Activated CD8-positive, alpha-beta T cell treated with anti-CD3 and anti-CD28 coated beads for 36 hours (primary cell): ENCODE data around the gene HRH1. TPM values are rescaled to one million over a fixed set of nuclear protein-coding genes. Genes with fewer than 3 reads are reported as not detected.

Experiments used
- ATAC-seq: fragments of 200-7000 bp; cut with Tn5 transposase; one replicate; pipeline ENCODE4 v1.10.0; 2021; ENCODE audit warnings: mild to moderate bottlenecking, moderate library complexity
- CTCF ChIA-PET: fragments of 350-600 bp; sonication (Branson Sonifier 250); formaldehyde crosslinking; loops from one replicate; lab custom pipeline; 2021; ENCODE audit warnings: antibody characterized with exemption; lab: Charles Lee
- POLR2A ChIA-PET: fragments of 350-600 bp; sonication (Branson Sonifier 250); formaldehyde crosslinking; loops from one replicate; lab custom pipeline; 2021; ENCODE audit warnings: antibody characterized with exemption; lab: Charles Lee
- DNase-seq: peaks from one replicate; pipeline ENCODE4 v3.0.0-alpha.2; 2020
- H3K27ac Mint-ChIP-seq: one replicate; pipeline ENCODE4 v1.8.0; 2021; ENCODE audit warnings: mild to moderate bottlenecking, mixed read lengths
- H3K27me3 Mint-ChIP-seq: one replicate; pipeline ENCODE4 v1.8.0; 2021; ENCODE audit warnings: mixed read lengths
- H3K36me3 Mint-ChIP-seq: one replicate; pipeline ENCODE4 v1.8.0; 2021; ENCODE audit warnings: low read depth, mixed read lengths
- H3K4me1 Mint-ChIP-seq: one replicate; pipeline ENCODE4 v1.8.0; 2021; ENCODE audit warnings: low read depth, mixed read lengths
- H3K4me3 Mint-ChIP-seq: one replicate; pipeline ENCODE4 v1.8.0; 2021; ENCODE audit warnings: mild to moderate bottlenecking, moderate library complexity, mixed read lengths
- H3K9me3 Mint-ChIP-seq: one replicate; pipeline ENCODE4 v1.8.0; 2021; ENCODE audit warnings: mixed read lengths
- intact Hi-C: fragments of 100-400 bp; cut with micrococcal nuclease; formaldehyde crosslinking; loops from one replicate; pipeline ENCODE4 v1.10.0; 2022
- total RNA-seq, 2 experiments: library from RNA; stranded (reverse); gene quantifications; one replicate each; pipeline ENCODE4 v1.2.3, GENCODE V29; 2021
- TF ChIP-seq, protein P1 (sequence below): fragments of 200-600 bp; IDR thresholded peaks from one replicate; pipeline ENCODE4 v1.8.0; 2022; ENCODE audit warnings: antibody characterized with exemption, mild to moderate bottlenecking

The HRH1 gene
- total RNA-seq, 2 experiments from 2014 or later, result 0.34 to 0.59 TPM

DNA sequence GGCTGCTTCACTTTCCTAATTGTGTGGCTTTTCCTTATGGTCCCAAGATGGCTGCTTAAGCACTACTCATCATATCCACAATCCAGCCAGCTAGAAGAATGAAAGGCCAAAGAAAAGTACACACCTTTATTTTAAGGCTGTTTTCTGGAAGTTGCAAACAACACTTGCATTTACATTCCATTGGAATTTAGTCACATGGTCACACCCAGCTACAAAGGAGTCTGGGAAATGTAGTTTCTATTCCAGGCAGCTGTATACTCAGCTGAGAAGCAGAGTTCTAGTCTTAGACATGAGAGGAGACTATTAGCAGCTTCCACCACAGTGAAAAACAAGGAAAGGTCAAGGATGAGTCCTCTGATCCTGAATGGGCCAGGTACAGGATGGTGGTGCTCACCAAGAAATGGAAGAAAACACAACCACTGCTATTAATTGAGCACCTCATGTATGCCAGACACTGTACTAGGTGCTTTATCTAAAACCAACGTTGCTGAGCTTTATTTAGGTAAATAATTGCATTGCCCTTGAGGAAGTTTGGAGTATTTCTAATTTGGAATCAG is 89.9 kb downstream of the HRH1 start:
- ChIA-PET CTCF (interaction anchor here (0.9 to 1.3 kb wide), 4 partner anchors 30 to 91 kb away, joined by 3 to 5 read pairs (median 3); no protein-coding TSS in a partner anchor), POLR2A (interaction anchor here (1.0 to 3.0 kb wide), 3 partner anchors 10 to 28 kb away, joined by 3 to 15 read pairs (median 4); partner anchors contain the start of gene ATG7)
- no peak for DNase-seq
- peaks cover 7% of the 10 kb centered on the region for H3K9me3 Mint-ChIP-seq
- intact Hi-C loops, result no loop called here
- H3K4me3 Mint-ChIP-seq, result no peak overlapping the region
- TF ChIP-seq, protein P1, sequence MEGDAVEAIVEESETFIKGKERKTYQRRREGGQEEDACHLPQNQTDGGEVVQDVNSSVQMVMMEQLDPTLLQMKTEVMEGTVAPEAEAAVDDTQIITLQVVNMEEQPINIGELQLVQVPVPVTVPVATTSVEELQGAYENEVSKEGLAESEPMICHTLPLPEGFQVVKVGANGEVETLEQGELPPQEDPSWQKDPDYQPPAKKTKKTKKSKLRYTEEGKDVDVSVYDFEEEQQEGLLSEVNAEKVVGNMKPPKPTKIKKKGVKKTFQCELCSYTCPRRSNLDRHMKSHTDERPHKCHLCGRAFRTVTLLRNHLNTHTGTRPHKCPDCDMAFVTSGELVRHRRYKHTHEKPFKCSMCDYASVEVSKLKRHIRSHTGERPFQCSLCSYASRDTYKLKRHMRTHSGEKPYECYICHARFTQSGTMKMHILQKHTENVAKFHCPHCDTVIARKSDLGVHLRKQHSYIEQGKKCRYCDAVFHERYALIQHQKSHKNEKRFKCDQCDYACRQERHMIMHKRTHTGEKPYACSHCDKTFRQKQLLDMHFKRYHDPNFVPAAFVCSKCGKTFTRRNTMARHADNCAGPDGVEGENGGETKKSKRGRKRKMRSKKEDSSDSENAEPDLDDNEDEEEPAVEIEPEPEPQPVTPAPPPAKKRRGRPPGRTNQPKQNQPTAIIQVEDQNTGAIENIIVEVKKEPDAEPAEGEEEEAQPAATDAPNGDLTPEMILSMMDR, result no peak
- no peak for ATAC-seq
- H3K4me1 Mint-ChIP-seq, result peaks cover 16% of the 10 kb centered on the region
- peaks cover 10% of the 10 kb centered on the region for H3K27me3 Mint-ChIP-seq
- peaks cover 3% of the 10 kb centered on the region for H3K36me3 Mint-ChIP-seq
- H3K27ac Mint-ChIP-seq, result no peak overlapping the region

DNA sequence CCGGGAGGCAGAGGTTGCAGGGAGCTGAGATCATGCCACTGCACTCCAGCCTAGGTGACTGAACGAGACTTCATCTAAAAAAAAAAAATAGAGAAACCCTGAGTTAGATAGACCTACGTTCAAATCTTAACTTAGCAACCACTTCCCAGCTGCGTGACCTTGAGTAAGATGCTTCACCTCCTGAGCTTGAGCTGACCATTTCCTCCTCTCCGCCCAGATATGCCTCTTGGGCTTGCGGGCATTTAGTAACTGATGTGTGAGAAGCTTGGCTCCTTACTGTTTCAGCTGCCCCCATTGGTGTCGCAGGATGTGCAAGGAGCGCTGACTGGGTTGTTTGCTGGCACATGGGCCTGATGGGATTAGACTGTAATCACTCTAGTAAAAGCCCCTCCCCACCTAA is 91.0 kb downstream of the HRH1 start:
- intact Hi-C loops, result no loop called here
- peaks cover 10% of the 10 kb centered on the region for H3K27me3 Mint-ChIP-seq
- H3K4me1 Mint-ChIP-seq, result peaks cover 8% of the 10 kb centered on the region
- peaks cover 3% of the 10 kb centered on the region for H3K36me3 Mint-ChIP-seq
- ATAC-seq, result no peak
- no peak overlapping the region for H3K27ac Mint-ChIP-seq
- H3K9me3 Mint-ChIP-seq, result peaks cover 3% of the 10 kb centered on the region
- TF ChIP-seq, protein P1, result no peak
- DNase-seq, result peak; percentile 25
- no peak overlapping the region for H3K4me3 Mint-ChIP-seq
- POLR2A ChIA-PET, result no interaction called here
- CTCF ChIA-PET, result interaction anchor here (0.9 kb wide), 1 partner anchor 29 kb away, joined by 3 read pairs; no protein-coding TSS in a partner anchor

DNA sequence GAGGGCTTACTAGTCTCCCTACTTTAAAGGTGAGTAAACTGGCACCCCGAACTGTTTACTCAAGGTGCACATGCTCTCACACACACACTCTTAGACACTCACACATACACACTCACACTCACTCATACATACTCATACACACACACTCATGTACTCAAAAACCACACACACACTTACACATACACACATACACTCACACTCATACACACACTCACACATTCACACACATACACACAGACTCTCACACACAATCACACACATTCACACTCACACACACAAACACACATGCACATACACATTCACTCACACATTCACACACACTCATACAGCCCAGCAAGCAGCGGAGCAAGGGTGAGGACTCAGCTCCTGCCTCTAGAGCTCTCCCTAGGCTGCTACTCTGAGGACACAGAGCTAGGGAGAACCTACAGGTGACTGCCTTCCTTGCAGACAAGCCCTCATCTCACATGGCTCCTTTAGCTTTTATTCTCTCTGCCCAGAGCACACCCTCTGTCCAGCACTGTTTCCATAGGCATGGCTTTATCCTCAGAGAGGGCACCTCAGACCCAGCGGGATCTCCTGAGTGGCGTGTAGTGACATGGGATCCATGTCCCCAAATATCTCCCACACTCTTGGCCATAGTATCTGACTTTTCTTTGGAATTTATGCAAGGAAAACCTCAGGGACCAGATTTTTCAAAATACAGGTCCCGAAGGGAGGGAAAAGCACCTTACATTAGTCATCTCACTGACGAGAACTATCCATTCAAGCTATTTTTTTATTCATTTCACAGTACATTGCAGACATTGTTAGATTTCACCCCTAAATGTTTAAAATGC is 91.8 kb downstream of the HRH1 start:
- H3K4me1 Mint-ChIP-seq, result peaks cover 8% of the 10 kb centered on the region
- TF ChIP-seq, protein P1, result no peak
- CTCF ChIA-PET, result interaction anchor here (0.9 kb wide), 1 partner anchor 11 kb away, joined by 3 read pairs; no protein-coding TSS in a partner anchor
- H3K27me3 Mint-ChIP-seq, result peaks cover 10% of the 10 kb centered on the region
- no peak for DNase-seq
- no peak overlapping the region for H3K27ac Mint-ChIP-seq
- no peak overlapping the region for H3K4me3 Mint-ChIP-seq
- ATAC-seq, result no peak
- H3K36me3 Mint-ChIP-seq, result no peaks in the 10 kb centered on the region
- intact Hi-C loops, result no loop called here
- POLR2A ChIA-PET, result interaction anchor here (0.6 kb wide), 1 partner anchor 84 kb away, joined by 3 read pairs; no protein-coding TSS in a partner anchor
- no peaks in the 10 kb centered on the region for H3K9me3 Mint-ChIP-seq

DNA sequence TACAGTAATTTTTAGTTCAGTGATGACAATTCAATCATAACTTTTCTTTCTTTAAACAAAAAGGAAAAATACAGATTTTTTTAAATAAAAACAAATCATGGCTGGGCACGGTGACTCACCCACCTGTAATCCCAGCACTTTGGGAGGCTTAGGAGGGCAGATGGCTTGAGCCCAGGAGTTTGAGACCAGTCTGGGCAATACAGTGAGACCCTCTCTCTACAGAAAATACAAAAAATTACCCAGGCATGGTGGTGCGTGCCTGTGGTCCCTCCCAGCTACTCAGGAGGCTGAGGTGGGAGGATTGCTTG is 92.3 kb downstream of the HRH1 start:
- ChIA-PET CTCF (interaction anchor here (0.9 kb wide), 1 partner anchor 12 kb away, joined by 3 read pairs; no protein-coding TSS in a partner anchor), POLR2A (interaction anchor here (1.7 kb wide), 1 partner anchor 42 kb away, joined by 3 read pairs; no protein-coding TSS in a partner anchor)
- intact Hi-C loops, result no loop called here
- no peak overlapping the region for H3K27ac Mint-ChIP-seq
- no peak overlapping the region for H3K4me3 Mint-ChIP-seq
- no peak for ATAC-seq
- no peaks in the 10 kb centered on the region for H3K9me3 Mint-ChIP-seq
- DNase-seq, result no peak
- TF ChIP-seq, protein P1, result no peak
- H3K4me1 Mint-ChIP-seq, result peaks cover 14% of the 10 kb centered on the region
- H3K27me3 Mint-ChIP-seq, result peaks cover 10% of the 10 kb centered on the region
- no peaks in the 10 kb centered on the region for H3K36me3 Mint-ChIP-seq
